Activated T-helper 2 cell treated with anti-CD3 and anti-CD28 coated beads, Interferon-gamma antibody, Interleukin-2, Interleukin-4, amounts not matched to agents 10 μg/mL and 5 μg/mL and 100 μg/mL, durations not matched to agents 14 hours and 24 hours and 36 hours (primary cell): ENCODE measurements around the gene APRT. TPM values are rescaled to one million over a fixed set of nuclear protein-coding genes. Genes with fewer than 3 reads are reported as not detected.
A peak's percentile ranks its signal among the peaks of the same experiment; 100 is the strongest.

Experiments used
- DNase-seq: peaks from one replicate; pipeline ENCODE4 v3.0.0; 2021; ENCODE audit warnings: low spot score
- H3K27ac Mint-ChIP-seq: one replicate; pipeline ENCODE4 v1.8.0; 2021; ENCODE audit warnings: mixed read lengths
- H3K27me3 Mint-ChIP-seq: one replicate; pipeline ENCODE4 v1.8.0; 2021; ENCODE audit warnings: low read depth, mixed read lengths
- H3K36me3 Mint-ChIP-seq: one replicate; pipeline ENCODE4 v1.8.0; 2021; ENCODE audit warnings: low read depth, mixed read lengths
- H3K4me1 Mint-ChIP-seq: one replicate; pipeline ENCODE4 v1.8.0; 2021; ENCODE audit warnings: low read depth, mixed read lengths
- H3K4me3 Mint-ChIP-seq: one replicate; pipeline ENCODE4 v1.8.0; 2021; ENCODE audit warnings: low read depth, mild to moderate bottlenecking, moderate library complexity, mixed read lengths
- H3K9me3 Mint-ChIP-seq: one replicate; pipeline ENCODE4 v1.8.0; 2021; ENCODE audit warnings: mixed read lengths
- intact Hi-C: fragments of 100-400 bp; cut with micrococcal nuclease; formaldehyde crosslinking; loops from one replicate; pipeline ENCODE4 v1.15.1; 2023
- total RNA-seq: library from RNA; stranded (reverse); gene quantifications from 2 replicates; pipeline ENCODE4 v1.2.3, GENCODE V29; 2022

Gene APRT
- total RNA-seq, 1 donor from 2014 or later: 294 TPM

DNA sequence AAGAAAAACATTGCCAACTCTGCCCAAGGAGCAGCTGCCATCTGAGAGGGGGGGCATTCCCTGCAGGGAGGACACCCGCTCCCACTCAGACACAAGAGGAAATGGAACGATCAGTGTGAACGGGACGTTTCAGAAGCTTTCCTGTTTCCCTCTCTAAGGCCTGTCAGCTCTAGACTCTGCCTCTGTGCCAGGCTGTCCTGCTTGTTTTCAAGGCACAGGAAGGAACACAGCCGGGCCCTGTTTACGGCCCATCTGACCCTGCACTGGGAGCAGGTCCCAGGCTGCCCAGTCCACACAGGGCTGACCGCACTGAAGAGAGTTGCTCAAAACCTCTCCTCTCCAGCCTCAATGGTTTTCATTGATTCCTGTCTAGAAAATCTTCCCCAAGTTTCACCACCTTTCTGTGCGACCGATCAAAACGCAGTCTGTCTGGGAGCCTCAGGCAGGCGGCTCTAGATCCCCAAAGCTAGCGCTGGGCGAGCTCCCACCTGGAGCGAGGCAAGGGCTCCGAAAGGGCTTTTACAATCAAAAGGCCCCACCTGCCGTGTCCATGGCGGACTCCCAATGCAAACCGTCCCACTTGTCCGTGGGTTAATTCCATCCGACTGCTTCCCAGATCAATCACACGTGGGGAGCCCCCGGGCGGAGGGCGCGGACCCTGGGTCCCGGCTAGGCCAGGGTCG is 28.2 kb downstream of the APRT start:
- Mint-ChIP-seq H3K36me3 (peaks cover 9% of the 10 kb centered on the region), H3K27me3 (no peaks in the 10 kb centered on the region), H3K9me3 (no peaks in the 10 kb centered on the region), H3K27ac (peak overlapping the region; percentile 87), H3K4me1 (peaks cover 38% of the 10 kb centered on the region), H3K4me3 (peak overlapping the region; percentile 86)
- no peak for DNase-seq
- intact Hi-C loops: loop anchor here (2.0 to 10.0 kb wide), 5 partner anchors 39 to 711 kb away; partner anchors contain the start of genes ANKRD11, ZC3H18 and ZFPM1

- H3K27me3 Mint-ChIP-seq: no peaks in the 10 kb centered on the region
Observed at GRCh38 chr16:88782454-88783390, 29.0 kb downstream of the APRT start.

GRCh38 chr16:88781140-88782077 is 30.3 kb downstream of the APRT start:
- peak overlapping the region; percentile 87 for H3K27ac Mint-ChIP-seq
- intact Hi-C loops: loop anchor here (1.0 to 10.0 kb wide), 7 partner anchors 9 to 713 kb away; partner anchors contain the start of genes ANKRD11, CTU2, RNF166 and ZC3H18
- H3K4me3 Mint-ChIP-seq: peak overlapping the region; percentile 86
- peaks cover 9% of the 10 kb centered on the region for H3K36me3 Mint-ChIP-seq
- no peaks in the 10 kb centered on the region for H3K9me3 Mint-ChIP-seq
- peak; percentile 64 for DNase-seq
- H3K4me1 Mint-ChIP-seq: peaks cover 40% of the 10 kb centered on the region
- H3K27me3 Mint-ChIP-seq: no peaks in the 10 kb centered on the region

More at GRCh38 chr16:88782454-88783390, 29.0 kb downstream of the APRT start:
- H3K27ac Mint-ChIP-seq: peak overlapping the region; percentile 87
- H3K9me3 Mint-ChIP-seq: no peaks in the 10 kb centered on the region
- peaks cover 9% of the 10 kb centered on the region for H3K36me3 Mint-ChIP-seq
- intact Hi-C loops: loop anchor here (1.0 to 10.0 kb wide), 5 partner anchors 8 to 712 kb away; partner anchors contain the start of genes ANKRD11, ZC3H18 and ZFPM1
- peak overlapping the region; percentile 86 for H3K4me3 Mint-ChIP-seq
- peaks cover 40% of the 10 kb centered on the region for H3K4me1 Mint-ChIP-seq
- DNase-seq: no peak

- Mint-ChIP-seq H3K36me3 (peaks cover 9% of the 10 kb centered on the region), H3K4me3 (peak overlapping the region; percentile 86), H3K27me3 (no peaks in the 10 kb centered on the region), H3K4me1 (peaks cover 40% of the 10 kb centered on the region), H3K9me3 (no peaks in the 10 kb centered on the region), H3K27ac (peak overlapping the region; percentile 87)
- DNase-seq: no peak
- intact Hi-C loops: loop anchor here (1.0 to 10.0 kb wide), 5 partner anchors 32 to 714 kb away; partner anchors contain the start of genes ANKRD11, CTU2, RNF166 and ZC3H18
Observed at GRCh38 chr16:88780142-88781062, 31.3 kb downstream of the APRT start.

DNA sequence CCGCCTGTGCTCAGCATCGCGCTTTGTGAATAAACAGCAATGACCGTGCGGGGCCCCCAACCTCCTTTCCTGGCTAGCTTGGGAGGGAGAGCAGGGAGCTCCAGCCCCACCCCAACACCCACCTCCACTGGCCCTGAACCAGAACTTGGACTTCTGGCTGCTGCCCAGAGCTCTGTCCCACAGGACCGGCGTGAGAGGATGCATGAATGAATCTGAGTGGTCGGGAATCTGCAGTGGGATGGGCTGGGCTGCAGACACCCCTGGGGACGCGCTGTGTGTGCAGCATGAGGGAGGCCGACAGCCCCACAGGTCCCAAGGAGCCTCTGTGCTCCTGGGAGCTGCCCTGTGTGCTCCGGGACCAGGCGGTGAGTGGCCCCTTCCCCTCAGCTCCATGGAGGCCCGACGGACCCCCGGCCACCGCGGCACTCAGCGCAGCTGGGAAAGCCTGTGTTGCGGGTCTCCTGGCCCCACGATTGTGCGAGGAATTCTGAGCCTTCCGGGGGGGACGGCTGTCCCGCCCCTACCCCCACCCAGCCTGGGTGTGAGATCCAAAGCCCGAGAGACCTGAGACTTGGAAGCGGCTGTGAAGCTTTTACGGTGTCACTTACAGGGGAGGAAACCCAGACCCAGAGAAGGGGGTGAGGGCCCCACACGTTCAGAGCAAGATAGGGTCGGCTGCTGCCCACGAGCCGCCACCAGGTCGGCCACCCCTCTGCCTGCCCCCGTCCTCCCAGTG is 32.2 kb downstream of the APRT start:
- intact Hi-C loops: loop anchor here (10.0 kb wide), 3 partner anchors 205 to 715 kb away; partner anchors contain the start of genes ANKRD11, ZC3H18 and ZFPM1
- Mint-ChIP-seq H3K4me1 (peaks cover 40% of the 10 kb centered on the region), H3K27ac (peak overlapping the region; percentile 87), H3K4me3 (peak overlapping the region; percentile 86), H3K9me3 (no peaks in the 10 kb centered on the region), H3K36me3 (peaks cover 9% of the 10 kb centered on the region), H3K27me3 (no peaks in the 10 kb centered on the region)
- no peak for DNase-seq

- Mint-ChIP-seq H3K27me3 (no peaks in the 10 kb centered on the region), H3K4me3 (no peak overlapping the region), H3K4me1 (peaks cover 39% of the 10 kb centered on the region), H3K27ac (peak overlapping the region; percentile 17), H3K9me3 (no peaks in the 10 kb centered on the region), H3K36me3 (peaks cover 9% of the 10 kb centered on the region)
- intact Hi-C loops: no loop called here
- DNase-seq: no peak
Observed at GRCh38 chr16:88778541-88779065, 33.1 kb downstream of the APRT start.

GRCh38 chr16:88778271-88778525 is 33.5 kb downstream of the APRT start:
- Mint-ChIP-seq H3K4me1 (peaks cover 35% of the 10 kb centered on the region), H3K9me3 (no peaks in the 10 kb centered on the region), H3K27ac (no peak overlapping the region), H3K36me3 (peaks cover 9% of the 10 kb centered on the region), H3K4me3 (peak overlapping the region; percentile 21), H3K27me3 (no peaks in the 10 kb centered on the region)
- intact Hi-C loops: no loop called here
- no peak for DNase-seq

DNA sequence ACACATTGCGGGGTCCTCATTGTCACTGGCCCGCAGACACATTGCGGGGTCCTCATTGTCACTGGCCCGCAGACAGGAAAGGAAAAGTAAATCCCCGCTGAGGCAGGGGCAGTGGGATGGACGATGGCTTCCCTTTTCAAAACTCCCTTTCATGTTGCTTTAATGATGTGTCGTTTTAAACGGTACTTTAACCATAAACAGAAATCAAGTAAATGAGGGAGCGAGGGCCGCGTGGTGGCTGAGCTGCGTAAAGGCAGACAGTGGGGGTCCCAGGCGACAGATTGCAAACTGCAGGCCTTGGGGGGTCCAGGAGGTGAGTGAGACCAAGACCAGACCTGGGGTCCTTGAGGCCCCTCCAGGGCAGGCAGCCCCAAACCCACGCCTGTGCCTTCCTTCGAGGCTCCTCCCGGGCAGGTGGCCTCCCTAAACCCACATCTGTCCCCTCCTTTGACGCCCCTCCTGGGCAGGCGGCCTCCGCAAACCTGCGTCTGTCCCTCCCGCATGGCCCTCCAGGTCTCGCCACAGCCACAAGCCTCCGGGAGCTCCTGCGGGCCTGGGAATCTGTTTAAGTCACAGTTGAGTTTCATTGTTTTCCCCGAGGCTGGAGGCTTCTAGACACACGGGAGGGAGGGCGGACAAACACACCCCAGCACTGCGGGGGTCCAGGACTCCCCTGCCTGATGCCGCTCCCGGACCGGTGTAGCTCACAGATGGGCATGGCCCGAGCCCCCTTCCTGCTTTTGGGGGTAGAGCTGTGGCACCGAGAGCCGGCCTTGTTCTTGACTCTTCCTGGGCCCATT is 34.1 kb downstream of the APRT start:
- peak overlapping the region; percentile 21 for H3K4me3 Mint-ChIP-seq
- no peak overlapping the region for H3K27ac Mint-ChIP-seq
- peaks cover 5% of the 10 kb centered on the region for H3K36me3 Mint-ChIP-seq
- no peaks in the 10 kb centered on the region for H3K27me3 Mint-ChIP-seq
- intact Hi-C loops: no loop called here
- DNase-seq: no peak
- H3K4me1 Mint-ChIP-seq: peaks cover 30% of the 10 kb centered on the region
- H3K9me3 Mint-ChIP-seq: no peaks in the 10 kb centered on the region

DNA sequence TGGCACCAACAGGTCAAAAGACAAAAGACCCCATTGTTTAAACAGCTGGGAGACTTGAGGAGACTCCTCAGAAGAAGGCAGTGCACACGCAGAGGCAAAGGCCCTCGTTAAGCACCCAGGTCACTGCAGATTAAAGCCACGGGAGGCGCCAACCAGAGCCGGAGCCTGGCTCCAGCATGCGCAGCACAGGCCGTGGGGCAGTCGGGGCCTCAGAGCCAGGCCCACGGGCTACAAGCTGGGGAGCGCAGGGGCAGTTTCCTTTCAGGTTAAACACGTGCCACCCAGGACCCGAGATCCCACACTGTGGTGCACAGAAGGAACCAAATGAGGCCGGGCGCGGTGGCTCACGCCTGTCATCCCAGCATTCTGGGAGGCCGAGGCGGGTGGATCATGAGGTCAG is 35.9 kb downstream of the APRT start:
- no peak overlapping the region for H3K27ac Mint-ChIP-seq
- H3K4me1 Mint-ChIP-seq: peaks cover 12% of the 10 kb centered on the region

GRCh38 chr16:88774544-88775393 is 37.0 kb downstream of the APRT start:
- Mint-ChIP-seq H3K9me3 (no peaks in the 10 kb centered on the region), H3K27me3 (no peaks in the 10 kb centered on the region), H3K4me3 (no peak overlapping the region), H3K36me3 (no peaks in the 10 kb centered on the region), H3K27ac (no peak overlapping the region), H3K4me1 (peaks cover 4% of the 10 kb centered on the region)
- intact Hi-C loops: no loop called here
- no peak for DNase-seq

More for the DNA sequence above, 35.9 kb downstream of the APRT start:
- Mint-ChIP-seq H3K27me3 (no peaks in the 10 kb centered on the region), H3K9me3 (no peaks in the 10 kb centered on the region), H3K36me3 (peaks cover 2% of the 10 kb centered on the region), H3K4me3 (no peak overlapping the region)
- no peak for DNase-seq
- intact Hi-C loops: no loop called here
